GM21786 (cell line): ENCODE results near the gene KIF3B.
"Not testable (repeated sequence)": the region's sequence is repeated elsewhere in the genome, so short reads cannot be mapped to it uniquely, and the experiment has no call there.

Source experiments
- ATAC-seq: cut with Tn5 transposase; IDR thresholded peaks from one replicate; pipeline ENCODE4 v1.9.1; 2021; ENCODE audit not compliant: unreplicated experiment

KIF3B gene

GRCh38 chr20:32382102-32382950 is 104.9 kb downstream of the KIF3B start:
- ATAC-seq: no peak

- not testable (repeated sequence) for ATAC-seq
Measured at GRCh38 chr20:32383441-32383840, 106.0 kb downstream of the KIF3B start.
